ENCODE measurements around the gene OR10S1.

DNA sequence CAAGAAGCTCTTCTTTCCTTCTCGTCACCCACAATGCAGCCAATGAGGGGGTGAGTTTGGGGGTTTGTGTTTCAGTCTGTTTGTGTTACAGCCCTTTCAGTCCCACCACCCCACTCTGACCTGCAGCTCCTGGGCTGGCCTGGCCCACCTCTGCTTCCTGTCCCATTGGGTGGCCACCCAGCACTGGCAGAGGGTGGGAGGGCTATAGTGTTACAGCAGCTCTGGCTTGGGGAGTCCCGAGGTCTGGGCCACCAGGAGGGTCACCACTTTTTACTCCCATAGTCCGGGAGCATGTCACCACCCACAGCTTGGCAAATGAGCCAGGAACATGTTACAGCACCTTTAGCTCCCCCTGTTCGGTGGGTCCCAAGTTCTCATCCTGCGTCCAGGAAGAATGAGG lies 1.7 kb upstream of the OR10S1 start:
- no peak for TF ChIP-seq MAX (IDR thresholded peaks at IDR 0.05; ENCODE audit: insufficient read depth, insufficient read length)
- TF ChIP-seq CTCF (IDR thresholded peaks at IDR 0.05; ENCODE audit: extremely low read depth in 1 of 2, insufficient read depth in 1 of 2, low read depth in 1 of 2, low read length in 2 of 2), result no peak
- TF ChIP-seq POLR2AphosphoS5 (IDR thresholded peaks at IDR 0.05; ENCODE audit: insufficient read depth, low read depth, low read length), result no peak
- no peak for TF ChIP-seq EZH2 (IDR thresholded peaks at IDR 0.05; ENCODE audit: borderline replicate concordance, low read depth, low read length, severe bottlenecking)
- TF ChIP-seq GATA2 (IDR thresholded peaks at IDR 0.05; ENCODE audit: insufficient read depth, insufficient read length, low read depth, low read length), result no peak
- TF ChIP-seq POLR2A (IDR thresholded peaks at IDR 0.05; ENCODE audit: low read depth, low read length), result no peak
- no peak for TF ChIP-seq MYC (IDR thresholded peaks at IDR 0.05; ENCODE audit: low read depth, low read length)
